Lower leg skin (tissue), 3 donors: Measurements from ENCODE around the gene ATP13A3.

Experiments
- CTCF ChIP-seq, 3 donors: fragments of 450-650 bp; IDR thresholded peaks; one replicate each; pipeline ENCODE4 v1.5.1; 2016; ENCODE audit warnings: antibody characterized with exemption in 3 of 3, mild to moderate bottlenecking in 3 of 3, moderate library complexity in 2 of 3
- POLR2A ChIP-seq, 2 donors: fragments of 450-650 bp; IDR thresholded peaks; one replicate each; pipeline ENCODE4 v1.6.1; 2016 to 2017; ENCODE audit warnings: antibody characterized with exemption in 2 of 2, mild to moderate bottlenecking in 1 of 2, moderate library complexity in 1 of 2

DNA sequence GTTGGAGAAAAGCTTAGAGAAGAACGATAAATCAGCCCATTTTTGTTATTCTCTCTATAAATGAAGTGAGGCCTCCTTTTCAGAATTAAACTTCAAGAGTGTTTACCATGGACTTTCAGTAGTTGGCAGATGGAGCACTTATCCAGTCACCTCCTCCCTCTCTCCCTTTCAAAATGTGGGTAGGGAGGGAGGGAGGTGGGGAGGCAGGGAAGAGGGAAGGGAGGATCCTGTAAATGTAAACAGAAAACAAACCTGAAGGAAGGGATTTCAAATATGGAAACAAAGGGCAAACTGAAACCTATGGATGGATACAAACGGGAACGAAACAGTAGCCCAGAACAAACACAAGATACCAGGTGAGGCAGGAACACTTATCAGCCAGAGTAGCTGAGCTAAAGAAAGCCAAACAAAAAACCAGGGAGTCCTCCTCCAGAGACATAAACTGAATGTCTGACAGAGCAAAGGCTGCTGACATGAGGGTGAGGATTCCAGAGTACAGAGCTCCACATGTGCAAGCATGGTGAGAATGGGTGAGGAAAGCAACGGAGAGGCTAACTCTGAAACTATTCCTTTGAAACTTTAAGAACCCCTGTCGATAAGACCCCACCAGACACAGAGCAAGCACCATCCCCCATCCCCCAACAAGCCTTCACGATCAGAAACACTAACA is 46.8 kb downstream of the ATP13A3 start:
- TF ChIP-seq CTCF (IDR thresholded peaks at IDR 0.05) (no peak), POLR2A (IDR thresholded peaks at IDR 0.05) (no peak)
